Left lung (tissue), 10 donors: ENCODE data around the gene CFAP100. TPM values are rescaled to one million over a fixed set of nuclear protein-coding genes. Genes with fewer than 3 reads are reported as not detected.

Experiments
- ATAC-seq: fragments of 200-7000 bp; cut with Tn5 transposase; one replicate; pipeline ENCODE4 v1.9.1; 2020; ENCODE audit warnings: moderate library complexity
- DNase-seq, 4 donors: peaks; one replicate each; pipeline ENCODE4 v3.0.0-alpha.2; 2013 to 2020
- H3K27ac ChIP-seq, 2 donors: fragments of 200-600 bp; sonication (generic) in 1 of 2; one replicate each; pipeline versions ENCODE4 v1.5.0 to v1.8.0; 2020 to 2021
- H3K27me3 ChIP-seq, 2 donors: fragments of 200-600 bp; sonication (generic) in 1 of 2; one replicate each; pipeline versions ENCODE4 v1.5.0 to v1.8.0; 2020 to 2021
- H3K36me3 ChIP-seq, 2 donors: fragments of 200-600 bp; sonication (generic) in 1 of 2; one replicate each; pipeline versions ENCODE4 v1.5.0 to v1.8.0; 2020 to 2021
- H3K4me1 ChIP-seq, 2 donors: fragments of 200-600 bp; one replicate each; pipeline ENCODE4 v1.8.0; 2021
- H3K4me3 ChIP-seq, 2 donors: fragments of 200-600 bp; sonication (generic) in 1 of 2; one replicate each; pipeline versions ENCODE4 v1.5.0 to v1.8.0; 2020 to 2021; ENCODE audit warnings: mild to moderate bottlenecking in 1 of 2
- H3K9me3 ChIP-seq, 2 donors: fragments of 200-600 bp; sonication (generic) in 1 of 2; one replicate each; pipeline versions ENCODE4 v1.5.0 to v1.8.0; 2020 to 2021
- CTCF ChIP-seq, 2 donors: fragments of 200-600 bp; sonication (generic) in 1 of 2; IDR thresholded peaks; one replicate each; pipeline versions ENCODE4 v1.5.0 to v1.8.0; 2021; ENCODE audit warnings: antibody characterized with exemption in 2 of 2
- intact Hi-C, 2 donors: fragments of 100-400 bp; cut with DNase I; formaldehyde crosslinking; loops; one replicate each; pipeline versions ENCODE4 v1.11.2 to v1.14.2; 2022
- polyA plus RNA-seq, 6 donors: library from polyadenylated mRNA; unstranded; fragments of 120-200 nt; gene quantifications; one replicate each; pipeline ENCODE4 v1.2.1, GENCODE V29; 2013; ENCODE audit not compliant: insufficient read length in 6 of 6
- total RNA-seq, 2 donors: library from RNA; stranded (reverse); fragmentation: NEBNext Ultra II Directional; extraction: Animal tissue kit (Norgen Biotek cat#: 25700); gene quantifications; one replicate each; pipeline ENCODE4 v1.2.1, GENCODE V29; 2021
- donor health status: DM: no; HTN: yes; CAD: no.
- donor health status: DM: no; HTN: no; CAD: no.

CFAP100 gene
- total and polyA plus RNA-seq, 8 donors = 1.0 to 8.2 (median 6.1) TPM; not detected in 1

GRCh38 chr3:126380011-126380768 is 14.5 kb upstream of the CFAP100 start:
- intact Hi-C loops = no loop called here
- Histone ChIP-seq H3K27me3 (peaks cover 0 to 9% of the 10 kb centered on the region in 2 donors), H3K27ac (no peak overlapping the region), H3K36me3 (no peaks in the 10 kb centered on the region), H3K9me3 (no peaks in the 10 kb centered on the region), H3K4me1 (no peaks in the 10 kb centered on the region), H3K4me3 (no peak overlapping the region)
- DNase-seq (peak in 2 of 4 donors; percentile 6 to 68), ATAC-seq (no peak)
- no peak for TF ChIP-seq CTCF (IDR thresholded peaks at IDR 0.05)

- no peak overlapping the region for H3K27ac ChIP-seq
- no peaks in the 10 kb centered on the region for H3K4me1 ChIP-seq
- no peak for TF ChIP-seq CTCF (IDR thresholded peaks at IDR 0.05)
- intact Hi-C loops = no loop called here
- H3K27me3 ChIP-seq = peaks cover 0 to 9% of the 10 kb centered on the region in 2 donors
- no peak overlapping the region for H3K4me3 ChIP-seq
- DNase-seq (no peak), ATAC-seq (no peak)
- no peaks in the 10 kb centered on the region for H3K9me3 ChIP-seq
- no peaks in the 10 kb centered on the region for H3K36me3 ChIP-seq
Measured at GRCh38 chr3:126381966-126382365, 12.7 kb upstream of the CFAP100 start.

DNA sequence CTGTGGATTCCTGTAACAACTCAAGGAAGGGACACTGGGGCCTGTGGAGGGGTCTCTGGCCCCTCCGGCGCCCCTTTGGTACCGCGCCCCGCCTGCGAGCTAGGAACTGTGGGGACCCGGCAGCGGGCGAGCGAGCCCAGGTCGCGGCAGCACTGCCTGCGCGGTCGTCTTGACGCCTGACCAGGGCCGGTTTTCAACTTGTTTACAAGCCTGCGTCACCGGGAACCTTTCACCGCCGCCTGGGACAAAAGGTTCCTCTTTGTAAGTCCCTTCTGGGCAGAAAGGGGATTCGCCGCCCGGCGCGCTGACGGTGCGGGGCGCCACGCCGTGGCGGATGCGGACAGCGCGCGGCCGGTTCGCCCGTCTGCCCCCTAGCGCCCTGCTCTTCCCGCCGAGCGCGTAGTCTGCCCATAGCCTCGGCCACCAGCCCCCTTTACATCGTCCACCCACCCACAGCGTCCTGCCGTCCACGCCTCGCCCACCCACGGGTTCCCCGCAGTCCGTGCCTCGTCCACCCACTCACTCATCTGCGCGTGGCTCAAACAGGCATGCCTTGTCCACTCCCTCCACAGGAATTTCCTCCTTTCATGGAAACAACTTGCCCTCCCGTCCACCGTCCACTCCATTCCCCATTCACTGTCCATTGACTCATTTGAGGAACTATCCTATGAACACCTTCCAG is 5.5 kb upstream of the CFAP100 start:
- intact Hi-C loops = no loop called here
- H3K9me3 ChIP-seq = no peaks in the 10 kb centered on the region
- no peaks in the 10 kb centered on the region for H3K36me3 ChIP-seq
- peak overlapping the region; percentile 17 to 26 for H3K4me3 ChIP-seq
- H3K27me3 ChIP-seq = peaks cover 0 to 44% of the 10 kb centered on the region in 2 donors
- H3K4me1 ChIP-seq = peaks cover 6 to 13% of the 10 kb centered on the region in 2 donors
- peak overlapping the region; percentile 54 to 64 for H3K27ac ChIP-seq
- peak; percentile 85 to 92 for TF ChIP-seq CTCF (IDR thresholded peaks at IDR 0.05)
- ATAC-seq (peak; percentile 99), DNase-seq (peak; percentile 82 to 94 (median 93))

DNA sequence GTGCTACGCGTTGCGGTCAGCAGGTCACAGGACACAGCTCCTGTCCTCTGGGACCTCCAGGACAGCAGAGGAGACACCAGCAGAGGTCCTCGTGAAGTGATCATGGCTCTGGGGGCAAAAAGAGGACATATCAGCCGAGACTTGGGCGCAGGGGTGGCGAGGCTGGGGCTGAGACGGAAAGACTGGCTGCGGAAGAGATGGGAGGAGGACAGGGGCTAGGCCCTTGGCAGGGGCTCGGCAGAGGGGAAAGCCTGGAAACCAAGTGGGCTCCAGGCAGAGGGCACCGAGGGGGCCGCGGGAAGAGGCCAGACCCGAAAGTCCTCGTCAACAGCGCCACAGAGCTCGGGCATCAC is 4.9 kb upstream of the CFAP100 start:
- intact Hi-C loops = loop anchor here in 1 of 2 donors (5.0 kb wide), 2 partner anchors 132 to 257 kb away; no protein-coding TSS in a partner anchor
- H3K9me3 ChIP-seq = no peaks in the 10 kb centered on the region
- peak in 2 of 4 donors; percentile 32 to 71 for DNase-seq
- no peak for ATAC-seq
- no peak overlapping the region for H3K4me3 ChIP-seq
- no peaks in the 10 kb centered on the region for H3K36me3 ChIP-seq
- TF ChIP-seq CTCF (IDR thresholded peaks at IDR 0.05) = no peak
- H3K27me3 ChIP-seq = peaks cover 3 to 49% of the 10 kb centered on the region in 2 donors
- no peak overlapping the region for H3K27ac ChIP-seq
- peaks cover 6 to 17% of the 10 kb centered on the region in 2 donors for H3K4me1 ChIP-seq

GRCh38 chr3:126390201-126390600 is 4.5 kb upstream of the CFAP100 start:
- Histone ChIP-seq H3K27ac (no peak overlapping the region), H3K9me3 (no peaks in the 10 kb centered on the region), H3K4me3 (no peak overlapping the region), H3K4me1 (peaks cover 6 to 21% of the 10 kb centered on the region in 2 donors), H3K36me3 (no peaks in the 10 kb centered on the region), H3K27me3 (peaks cover 7 to 54% of the 10 kb centered on the region in 2 donors)
- DNase-seq = peak in 2 of 4 donors; percentile 19 to 55
- intact Hi-C loops = loop anchor here in 1 of 2 donors (5.0 kb wide), 2 partner anchors 133 to 258 kb away; no protein-coding TSS in a partner anchor
- ATAC-seq = no peak
- no peak for TF ChIP-seq CTCF (IDR thresholded peaks at IDR 0.05)
